Upper lobe of right lung (tissue), 1 donor: ENCODE results near the gene EPHA10. TPM values are rescaled to one million over a fixed set of nuclear protein-coding genes. Genes with fewer than 3 reads are reported as not detected.

ENCODE experiments used
- ATAC-seq: fragments of 200-7000 bp; cut with Tn5 transposase; one replicate; pipeline ENCODE4 v1.9.1; 2020; ENCODE audit warnings: mild to moderate bottlenecking, moderate library complexity
- DNase-seq: peaks from one replicate; pipeline ENCODE4 v3.0.0-alpha.2; 2020
- H3K27ac ChIP-seq: fragments of 200-600 bp; one replicate; pipeline ENCODE4 v1.8.0; 2022
- H3K27me3 ChIP-seq: fragments of 200-600 bp; one replicate; pipeline ENCODE4 v1.8.0; 2022; ENCODE audit warnings: mild to moderate bottlenecking
- H3K36me3 ChIP-seq: fragments of 200-600 bp; one replicate; pipeline ENCODE4 v1.8.0; 2022
- H3K4me1 ChIP-seq: fragments of 200-600 bp; one replicate; pipeline ENCODE4 v1.8.0; 2022
- H3K4me3 ChIP-seq: fragments of 200-600 bp; one replicate; pipeline ENCODE4 v1.8.0; 2022; ENCODE audit warnings: mild to moderate bottlenecking
- H3K9me3 ChIP-seq: fragments of 200-600 bp; one replicate; pipeline ENCODE4 v1.8.0; 2022
- intact Hi-C: fragments of 100-400 bp; cut with DNase I; formaldehyde crosslinking; loops from one replicate; pipeline ENCODE4 v1.11.0; 2022
- total RNA-seq: library from RNA; stranded (reverse); fragmentation: NEBNext Ultra II Directional; extraction: Animal tissue kit (Norgen Biotek cat#: 25700); gene quantifications from one replicate; pipeline ENCODE4 v1.2.1, GENCODE V29; 2021
- TF ChIP-seq, protein P1 (sequence below): fragments of 200-600 bp; IDR thresholded peaks from one replicate; pipeline ENCODE4 v1.8.0; 2022; ENCODE audit warnings: antibody characterized with exemption
- donor health status: DM: no; HTN: yes; CAD: no; lungs with severe emphysema.

Gene EPHA10
- total RNA-seq, 1 donor from 2014 or later, result 1.4 TPM

DNA sequence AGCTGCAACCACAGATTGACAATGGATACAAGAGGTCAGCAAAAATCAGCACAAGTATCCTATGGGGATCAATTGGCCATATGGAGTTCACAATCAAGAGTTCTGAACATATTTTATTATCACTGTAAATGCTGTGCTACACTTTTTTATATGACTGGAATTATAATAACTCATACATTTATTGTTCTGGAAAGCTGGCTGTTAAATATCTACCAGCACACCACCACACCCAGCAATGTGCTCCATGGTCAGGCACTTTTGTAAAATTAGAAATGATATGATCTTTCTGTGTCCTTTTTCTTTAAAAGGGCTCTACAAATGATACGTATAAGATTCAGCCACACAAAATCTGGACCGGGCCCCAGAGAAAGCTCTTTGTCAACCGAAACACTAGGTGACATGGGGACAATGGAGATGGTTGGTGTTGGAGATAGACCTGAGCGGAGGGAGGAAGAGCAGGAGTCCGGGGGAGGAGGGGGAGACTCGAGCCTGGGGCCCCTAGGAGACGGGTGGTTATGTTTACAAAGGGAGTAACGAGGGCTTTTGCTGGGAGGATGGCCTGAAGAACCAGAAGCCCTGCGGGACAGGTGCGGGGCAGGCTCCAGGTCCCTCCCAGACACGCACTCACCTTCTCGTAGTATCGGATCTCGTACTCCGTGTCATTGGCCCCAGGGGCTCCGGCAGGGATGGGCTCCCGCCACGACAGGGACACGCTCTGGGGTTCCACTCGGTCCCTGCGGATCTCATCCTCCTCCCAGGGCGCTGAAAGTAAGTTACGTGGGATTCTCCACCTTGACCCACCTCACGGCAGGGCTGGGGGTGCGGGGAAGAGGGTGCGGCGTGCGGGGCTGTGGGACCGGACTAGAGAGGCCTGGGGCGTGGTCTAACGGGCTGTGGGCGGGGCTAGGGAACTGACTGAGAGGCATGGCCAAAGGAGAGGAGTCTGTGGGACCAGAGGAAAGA lies 30.0 kb downstream of the EPHA10 start:
- Histone ChIP-seq H3K27me3 (peaks cover 18% of the 10 kb centered on the region), H3K9me3 (no peaks in the 10 kb centered on the region), H3K27ac (no peak overlapping the region), H3K36me3 (no peaks in the 10 kb centered on the region), H3K4me1 (no peaks in the 10 kb centered on the region), H3K4me3 (no peak overlapping the region)
- ATAC-seq, result peak; percentile 46
- no peak for DNase-seq
- TF ChIP-seq, protein P1, sequence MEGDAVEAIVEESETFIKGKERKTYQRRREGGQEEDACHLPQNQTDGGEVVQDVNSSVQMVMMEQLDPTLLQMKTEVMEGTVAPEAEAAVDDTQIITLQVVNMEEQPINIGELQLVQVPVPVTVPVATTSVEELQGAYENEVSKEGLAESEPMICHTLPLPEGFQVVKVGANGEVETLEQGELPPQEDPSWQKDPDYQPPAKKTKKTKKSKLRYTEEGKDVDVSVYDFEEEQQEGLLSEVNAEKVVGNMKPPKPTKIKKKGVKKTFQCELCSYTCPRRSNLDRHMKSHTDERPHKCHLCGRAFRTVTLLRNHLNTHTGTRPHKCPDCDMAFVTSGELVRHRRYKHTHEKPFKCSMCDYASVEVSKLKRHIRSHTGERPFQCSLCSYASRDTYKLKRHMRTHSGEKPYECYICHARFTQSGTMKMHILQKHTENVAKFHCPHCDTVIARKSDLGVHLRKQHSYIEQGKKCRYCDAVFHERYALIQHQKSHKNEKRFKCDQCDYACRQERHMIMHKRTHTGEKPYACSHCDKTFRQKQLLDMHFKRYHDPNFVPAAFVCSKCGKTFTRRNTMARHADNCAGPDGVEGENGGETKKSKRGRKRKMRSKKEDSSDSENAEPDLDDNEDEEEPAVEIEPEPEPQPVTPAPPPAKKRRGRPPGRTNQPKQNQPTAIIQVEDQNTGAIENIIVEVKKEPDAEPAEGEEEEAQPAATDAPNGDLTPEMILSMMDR, result no peak
- intact Hi-C loops, result no loop called here

DNA sequence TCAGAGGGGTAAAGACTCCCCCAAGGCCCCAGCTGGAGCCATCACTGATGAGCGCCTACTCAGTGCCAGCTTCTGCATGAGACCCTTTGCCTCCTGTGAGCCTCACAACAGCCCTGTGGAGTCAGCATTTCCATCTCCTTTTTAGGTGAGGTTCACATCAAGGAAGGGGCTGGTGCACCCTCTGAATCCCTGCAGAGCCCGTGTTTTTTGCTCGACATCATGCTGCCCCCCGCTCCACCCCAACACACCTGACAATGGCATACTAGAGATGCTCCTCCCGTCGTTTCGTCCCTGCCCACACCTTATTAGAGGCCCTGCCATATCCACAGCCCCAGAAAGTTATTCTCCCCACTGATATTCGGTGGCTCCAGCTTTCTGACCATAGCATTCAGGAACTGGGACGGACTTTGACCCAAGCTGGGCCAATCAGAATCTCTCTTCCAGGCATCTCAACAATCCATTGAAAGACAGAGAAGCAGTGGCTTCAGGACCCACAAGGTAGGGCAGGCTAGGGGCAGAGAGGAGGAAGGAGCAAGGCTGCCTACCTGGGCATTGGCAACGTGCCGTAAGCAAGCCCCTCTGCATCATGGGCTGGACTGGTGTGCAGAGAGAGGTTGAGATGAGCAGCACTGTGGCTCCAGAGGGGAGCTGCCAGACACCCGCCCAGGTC lies 32.7 kb downstream of the EPHA10 start:
- peak; percentile 15 for DNase-seq
- Histone ChIP-seq H3K9me3 (no peaks in the 10 kb centered on the region), H3K27ac (no peak overlapping the region), H3K36me3 (no peaks in the 10 kb centered on the region), H3K27me3 (peaks cover 18% of the 10 kb centered on the region), H3K4me3 (no peak overlapping the region), H3K4me1 (no peaks in the 10 kb centered on the region)
- intact Hi-C loops, result no loop called here
- no peak for ATAC-seq
- TF ChIP-seq, protein P1, result no peak

DNA sequence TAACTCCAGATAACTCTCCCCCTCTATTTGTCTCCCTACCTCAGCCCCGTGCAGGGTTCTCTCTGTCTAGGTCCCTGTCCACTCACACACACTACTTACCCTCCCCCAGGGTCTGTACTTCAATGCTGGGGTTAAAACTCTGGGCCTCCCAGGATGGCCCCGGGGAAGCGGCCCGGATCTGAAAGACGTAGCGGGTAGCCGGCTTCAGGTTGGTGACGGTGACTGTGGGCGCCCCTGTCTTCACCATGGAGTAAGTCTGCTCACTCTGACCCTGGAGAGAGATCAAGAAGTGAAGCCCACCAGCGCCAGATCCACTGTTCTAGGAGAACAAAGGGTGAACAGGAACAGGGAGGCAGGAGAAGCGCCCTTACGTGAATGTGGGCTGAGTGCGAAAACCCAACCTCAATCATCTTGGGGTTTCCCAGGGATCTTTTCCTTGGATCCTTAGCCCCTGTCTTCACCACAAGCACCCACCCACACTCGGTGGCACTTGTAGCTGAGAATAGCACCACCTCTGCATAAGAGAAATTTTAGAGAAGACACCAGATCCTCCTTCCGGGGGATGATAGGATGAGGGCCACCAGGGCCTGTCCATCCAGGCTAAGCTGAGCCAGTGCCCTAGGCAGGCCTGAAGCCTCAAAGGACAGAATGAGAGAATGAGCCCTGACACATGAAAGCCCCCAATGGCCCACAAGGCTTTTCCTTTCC lies 33.5 kb downstream of the EPHA10 start:
- intact Hi-C loops, result no loop called here
- no peaks in the 10 kb centered on the region for H3K9me3 ChIP-seq
- H3K4me1 ChIP-seq, result no peaks in the 10 kb centered on the region
- TF ChIP-seq, protein P1, result no peak
- DNase-seq (peak; percentile 43), ATAC-seq (no peak)
- H3K36me3 ChIP-seq, result no peaks in the 10 kb centered on the region
- H3K27ac ChIP-seq, result no peak overlapping the region
- H3K27me3 ChIP-seq, result peaks cover 18% of the 10 kb centered on the region
- H3K4me3 ChIP-seq, result no peak overlapping the region

DNA sequence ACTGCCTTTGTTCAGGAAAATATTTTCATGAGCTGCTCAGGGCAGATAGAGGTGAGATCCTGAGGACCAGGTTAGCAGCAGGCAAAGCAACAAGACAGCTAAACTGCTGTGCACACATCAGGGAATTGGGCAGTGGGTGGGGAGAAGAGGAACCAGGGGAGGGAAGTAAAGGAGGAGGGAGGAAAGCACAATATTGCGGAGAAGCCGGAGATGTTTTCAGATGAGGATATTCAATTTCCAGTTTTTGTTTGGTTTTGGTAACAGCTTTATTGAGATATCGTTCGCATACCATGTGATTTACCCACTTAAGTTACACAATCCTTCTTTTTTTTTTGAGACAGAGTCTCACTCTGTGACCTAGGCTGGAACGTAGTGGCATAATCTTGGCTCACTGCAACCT lies 34.5 kb downstream of the EPHA10 start:
- ATAC-seq (peak; percentile 46), DNase-seq (no peak)
- H3K36me3 ChIP-seq, result no peaks in the 10 kb centered on the region
- H3K27me3 ChIP-seq, result peaks cover 16% of the 10 kb centered on the region
- H3K4me1 ChIP-seq, result no peaks in the 10 kb centered on the region
- TF ChIP-seq, protein P1, result no peak
- H3K9me3 ChIP-seq, result no peaks in the 10 kb centered on the region
- H3K4me3 ChIP-seq, result no peak overlapping the region
- no peak overlapping the region for H3K27ac ChIP-seq
- intact Hi-C loops, result no loop called here

DNA sequence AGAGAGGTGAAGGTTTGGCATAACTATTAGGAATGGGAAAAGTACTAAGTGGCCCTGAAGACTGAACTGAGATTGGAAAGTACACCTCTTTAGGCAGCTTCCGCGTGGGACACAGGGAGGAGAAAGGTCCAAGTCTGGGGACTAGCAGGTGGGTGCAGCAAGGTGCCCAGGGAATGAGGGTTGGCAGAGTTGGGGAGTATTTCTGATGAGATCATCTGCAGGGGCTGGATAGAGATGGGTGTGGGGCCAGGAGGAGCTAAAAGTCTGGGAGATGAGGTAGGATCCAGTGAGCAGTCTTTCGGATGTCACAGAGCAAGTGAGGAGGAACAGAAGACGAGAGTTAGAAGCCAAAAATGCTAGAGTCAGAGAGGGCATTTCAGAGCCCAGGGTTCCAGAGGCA lies 36.5 kb downstream of the EPHA10 start:
- no peaks in the 10 kb centered on the region for H3K4me1 ChIP-seq
- no peaks in the 10 kb centered on the region for H3K9me3 ChIP-seq
- DNase-seq, result peak; percentile 21
- no peaks in the 10 kb centered on the region for H3K36me3 ChIP-seq
- H3K27me3 ChIP-seq, result no peaks in the 10 kb centered on the region
- H3K4me3 ChIP-seq, result no peak overlapping the region
- intact Hi-C loops, result no loop called here
- no peak overlapping the region for H3K27ac ChIP-seq
- ATAC-seq, result no peak
- TF ChIP-seq, protein P1, result no peak
